Gastrocnemius medialis (tissue), 4 donors: ENCODE data around the gene TEX13B.

ENCODE experiments used
- POLR2A ChIP-seq, 2 donors: fragments of 450-650 bp; IDR thresholded peaks; one replicate each; pipeline ENCODE4 v1.6.1; 2017; ENCODE audit warnings: antibody characterized with exemption in 2 of 2, mild to moderate bottlenecking in 2 of 2, moderate library complexity in 2 of 2
- TF ChIP-seq, protein P1 (sequence below), 5 experiments: fragments of 450-650 bp in 3 of 5; fragments of 200-600 bp in 2 of 5; sonication (generic) in 2 of 5; IDR thresholded peaks in 4 of 5; conservative IDR thresholded peaks in 1 of 5; 1 replicate in 4 of 5; 2 replicates in 1 of 5; pipeline ENCODE4 v1.5.1; 2016 to 2019; ENCODE audit warnings: antibody characterized with exemption in 5 of 5, mild to moderate bottlenecking in 3 of 5, moderate library complexity in 3 of 5

DNA sequence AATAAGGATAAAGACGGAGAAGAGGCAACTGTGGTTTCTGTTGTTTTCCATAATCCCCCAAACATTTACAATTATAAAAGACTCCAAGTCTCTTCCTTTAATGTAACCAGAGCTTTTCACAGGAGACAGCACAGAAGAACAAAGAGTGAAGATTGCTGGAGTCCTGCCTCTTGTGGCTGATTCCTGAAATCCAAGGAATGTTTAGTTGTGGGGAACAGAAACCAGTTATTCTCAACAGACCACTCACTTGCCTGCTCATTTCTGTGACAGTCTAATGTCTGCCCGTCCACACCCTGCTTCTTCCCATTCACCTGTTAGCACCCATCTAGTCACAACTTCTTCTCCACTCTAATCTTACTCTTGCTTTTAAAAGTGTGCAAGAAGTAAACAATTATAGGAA lies 12.1 kb downstream of the TEX13B start:
- TF ChIP-seq, protein P1, sequence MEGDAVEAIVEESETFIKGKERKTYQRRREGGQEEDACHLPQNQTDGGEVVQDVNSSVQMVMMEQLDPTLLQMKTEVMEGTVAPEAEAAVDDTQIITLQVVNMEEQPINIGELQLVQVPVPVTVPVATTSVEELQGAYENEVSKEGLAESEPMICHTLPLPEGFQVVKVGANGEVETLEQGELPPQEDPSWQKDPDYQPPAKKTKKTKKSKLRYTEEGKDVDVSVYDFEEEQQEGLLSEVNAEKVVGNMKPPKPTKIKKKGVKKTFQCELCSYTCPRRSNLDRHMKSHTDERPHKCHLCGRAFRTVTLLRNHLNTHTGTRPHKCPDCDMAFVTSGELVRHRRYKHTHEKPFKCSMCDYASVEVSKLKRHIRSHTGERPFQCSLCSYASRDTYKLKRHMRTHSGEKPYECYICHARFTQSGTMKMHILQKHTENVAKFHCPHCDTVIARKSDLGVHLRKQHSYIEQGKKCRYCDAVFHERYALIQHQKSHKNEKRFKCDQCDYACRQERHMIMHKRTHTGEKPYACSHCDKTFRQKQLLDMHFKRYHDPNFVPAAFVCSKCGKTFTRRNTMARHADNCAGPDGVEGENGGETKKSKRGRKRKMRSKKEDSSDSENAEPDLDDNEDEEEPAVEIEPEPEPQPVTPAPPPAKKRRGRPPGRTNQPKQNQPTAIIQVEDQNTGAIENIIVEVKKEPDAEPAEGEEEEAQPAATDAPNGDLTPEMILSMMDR (IDR thresholded peaks at IDR 0.05 in 4 of 5, conservative IDR thresholded peaks at IDR 0.05 in 1 of 5) = no peak
- TF ChIP-seq POLR2A (IDR thresholded peaks at IDR 0.05) = no peak
